CD4-positive, alpha-beta T cell treated with Interleukin-6 at 100 ng/mL for 8 hours (primary cell): ENCODE results near the gene WFIKKN2.
"Not testable (repeated sequence)": the region's sequence is repeated elsewhere in the genome, so short reads cannot be mapped to it uniquely, and the experiment has no call there.

Source experiments
- DNase-seq: peaks from one replicate; pipeline ENCODE4 v3.0.0-alpha.2; 2020; ENCODE audit warnings: mixed read lengths, low spot score

The WFIKKN2 gene

DNA sequence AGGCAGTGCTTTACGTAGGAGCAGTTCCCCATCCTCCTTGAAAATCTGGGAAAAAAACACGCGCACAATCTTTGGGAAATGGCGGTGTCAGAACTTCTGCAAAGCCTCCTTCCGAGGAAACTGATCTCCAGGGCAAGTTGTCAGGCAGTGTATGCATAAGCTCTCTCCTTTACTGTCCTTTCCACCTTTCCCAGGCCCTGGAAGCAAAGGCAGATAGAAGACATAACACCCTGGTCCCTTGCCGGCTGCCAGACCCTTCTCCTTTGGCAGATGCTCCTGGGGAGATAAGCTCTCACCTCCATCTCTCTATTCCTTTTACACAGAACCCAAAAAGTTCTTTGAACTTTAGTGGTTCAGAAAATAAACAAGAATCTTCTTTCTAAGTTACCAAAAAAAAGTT, 18.4 kb downstream of the WFIKKN2 start:
- DNase-seq, result no peak

- no peak for DNase-seq
Observed at GRCh38 chr17:50855708-50856330, 20.4 kb downstream of the WFIKKN2 start.

GRCh38 chr17:50856431-50856830, 21.0 kb downstream of the WFIKKN2 start:
- DNase-seq, result no peak

DNA sequence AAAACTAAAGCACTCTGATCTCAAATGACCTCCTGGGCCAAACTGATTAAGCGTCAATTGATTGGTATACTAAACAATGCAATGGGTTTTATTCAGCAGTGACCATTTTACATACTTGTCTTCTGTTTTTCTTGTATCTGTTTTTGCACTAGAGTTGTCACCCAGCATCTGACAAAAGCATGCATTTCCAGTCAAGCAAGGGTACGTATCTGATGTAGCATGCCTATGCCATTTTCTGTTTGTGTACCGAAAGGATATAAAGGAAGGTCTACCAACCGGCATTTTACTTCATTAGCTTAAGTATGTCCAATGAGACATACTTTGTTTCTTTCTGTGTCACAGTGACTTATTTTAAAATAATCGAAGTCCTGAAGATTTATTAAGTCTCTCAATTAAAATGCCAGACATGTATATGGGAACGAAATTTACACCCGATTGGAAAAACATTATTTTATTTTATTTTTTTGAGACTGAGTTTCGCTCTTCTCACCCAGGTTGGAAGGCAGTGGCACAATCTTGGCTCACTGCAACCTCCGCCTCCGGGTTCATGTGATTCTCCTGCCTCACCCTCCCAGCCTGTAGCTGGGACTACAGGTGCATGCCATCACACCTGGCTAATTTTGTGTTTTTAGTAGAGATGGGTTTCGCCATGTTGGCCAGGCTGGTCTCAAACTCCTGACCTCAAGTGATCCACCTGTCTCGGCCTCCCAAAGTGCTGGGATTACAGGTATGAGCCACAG, 23.3 kb downstream of the WFIKKN2 start:
- no peak for DNase-seq

DNA sequence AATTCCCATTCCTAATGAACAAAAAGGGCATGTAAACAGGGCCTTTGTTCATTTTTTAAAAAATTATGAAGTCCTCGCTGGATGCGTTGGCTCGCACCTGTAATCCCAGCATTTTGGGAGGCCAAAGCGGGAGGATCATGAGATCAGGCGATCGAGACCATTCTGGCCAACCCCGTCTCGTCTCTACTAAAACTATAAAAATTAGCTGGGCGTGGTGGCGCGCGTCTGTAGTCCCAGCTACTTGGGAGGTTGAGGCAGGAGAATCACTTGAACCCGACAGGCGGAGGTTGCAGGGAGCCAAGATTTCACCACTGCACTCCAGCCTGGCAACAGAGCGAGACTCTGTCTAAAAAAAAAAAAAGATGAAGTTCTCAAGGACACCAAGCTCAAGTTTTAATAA, 24.3 kb downstream of the WFIKKN2 start:
- not testable (repeated sequence) for DNase-seq

DNA sequence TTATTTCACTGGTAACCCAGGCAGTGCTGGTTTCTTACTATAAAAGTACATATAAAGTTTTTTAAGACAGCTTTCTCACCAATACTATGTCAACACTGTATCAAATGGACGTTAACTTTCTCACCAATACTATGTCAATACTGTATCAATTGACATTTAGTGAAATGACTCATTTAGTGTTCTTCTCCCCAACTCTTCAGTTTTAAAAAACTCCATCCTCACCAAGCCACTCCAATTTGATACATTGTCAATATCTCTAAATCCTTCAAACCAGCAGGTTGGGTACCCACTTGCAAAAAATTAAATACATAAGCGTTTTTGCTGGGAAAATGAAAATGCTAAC, 25.9 kb downstream of the WFIKKN2 start:
- DNase-seq, result no peak

DNA sequence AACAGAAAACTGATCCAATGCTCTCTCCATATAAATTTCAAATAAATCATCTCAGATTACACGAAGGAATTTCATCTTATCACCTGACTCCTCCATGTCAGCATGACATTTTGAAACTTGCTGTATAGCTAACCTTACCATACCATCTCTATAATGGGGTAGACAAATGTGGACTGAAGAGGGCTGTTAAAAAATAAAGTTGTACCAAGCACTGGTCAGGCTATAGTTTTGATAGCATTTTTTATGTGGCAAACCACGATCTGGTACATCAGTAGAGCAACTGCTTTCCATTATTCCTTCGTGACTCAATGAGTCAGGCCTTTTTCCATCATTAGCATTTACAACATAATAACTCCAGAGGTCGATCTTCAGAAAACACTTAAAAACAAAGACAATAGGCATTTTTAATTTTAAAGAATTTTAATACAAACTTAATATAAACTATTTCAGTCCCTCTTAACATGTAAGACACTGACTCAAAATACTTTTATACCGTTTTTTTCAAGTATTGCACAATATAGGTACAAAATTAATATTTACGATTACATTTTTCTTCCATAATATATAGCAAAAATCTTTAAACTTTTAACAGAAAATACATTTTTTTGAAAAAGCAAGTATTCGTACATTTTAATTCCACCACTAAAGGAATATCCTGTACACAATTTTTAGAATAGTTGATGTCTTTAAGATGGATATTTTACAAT, 26.6 kb downstream of the WFIKKN2 start:
- no peak for DNase-seq

- DNase-seq, result peak; percentile 25
Observed at GRCh38 chr17:50863221-50863843, 27.9 kb downstream of the WFIKKN2 start.

DNA sequence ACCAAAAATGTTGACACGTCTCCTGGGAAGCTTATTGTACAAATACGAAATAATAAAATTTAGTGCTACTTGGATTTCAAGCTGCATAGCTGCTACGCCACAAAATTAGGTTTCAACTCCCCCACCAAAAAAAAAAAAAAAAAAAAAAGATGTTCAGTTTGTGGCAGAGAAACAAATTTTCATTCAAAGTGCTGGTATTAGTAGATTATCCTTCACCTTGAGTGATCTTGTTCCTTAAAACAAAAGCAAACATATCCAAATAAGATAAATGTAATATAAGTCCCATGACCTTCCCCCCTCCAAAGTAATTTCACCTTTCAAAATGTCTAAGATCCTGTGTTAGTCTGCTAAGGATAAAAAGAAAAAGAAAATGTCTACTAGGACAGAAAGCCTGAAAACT, 28.5 kb downstream of the WFIKKN2 start:
- DNase-seq, result no peak

- DNase-seq, result peak; percentile 38
Observed at GRCh38 chr17:50864747-50865059, 29.3 kb downstream of the WFIKKN2 start.

DNA sequence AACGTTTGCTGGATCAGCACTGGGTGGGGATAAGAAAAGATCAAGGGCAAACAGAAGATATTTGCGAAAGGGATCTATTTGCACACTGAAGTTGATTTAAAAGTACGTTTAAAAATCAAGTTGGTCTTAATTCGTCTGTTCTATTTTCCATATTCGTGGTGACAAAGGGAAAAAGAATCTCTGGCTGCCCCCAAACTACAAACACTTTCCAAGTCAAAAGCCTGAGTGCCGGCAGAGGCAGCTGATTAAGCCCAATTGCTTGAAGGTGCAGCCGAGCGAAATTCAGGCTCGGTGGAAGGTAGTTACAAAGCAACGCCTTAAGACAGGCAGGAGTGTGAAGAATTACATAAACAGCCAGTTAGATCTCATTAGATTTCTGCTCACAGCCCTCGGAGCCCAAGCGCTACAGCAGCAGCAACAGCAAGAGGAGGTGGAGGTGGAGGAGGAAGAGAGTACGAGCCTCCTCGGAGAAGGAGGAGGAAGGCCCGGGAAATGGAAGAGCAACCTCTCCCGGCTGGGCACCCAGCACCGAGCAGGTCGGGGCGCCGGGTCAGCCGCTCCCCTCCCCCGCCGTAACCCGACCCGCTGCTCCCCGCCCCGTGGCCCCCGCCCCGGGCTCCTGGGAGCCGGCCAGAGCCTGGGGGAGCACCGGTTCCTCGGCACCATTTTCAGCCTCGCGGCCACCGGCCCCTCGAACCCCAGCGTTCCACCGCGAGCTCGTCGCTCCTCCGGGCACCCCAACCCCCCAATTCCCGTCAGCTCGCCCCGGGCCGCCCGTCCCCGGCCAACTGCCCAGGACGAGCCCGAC, 29.9 kb downstream of the WFIKKN2 start:
- DNase-seq, result peak; percentile 46

GRCh38 chr17:50865868-50866260, 30.5 kb downstream of the WFIKKN2 start:
- DNase-seq, result no peak

DNA sequence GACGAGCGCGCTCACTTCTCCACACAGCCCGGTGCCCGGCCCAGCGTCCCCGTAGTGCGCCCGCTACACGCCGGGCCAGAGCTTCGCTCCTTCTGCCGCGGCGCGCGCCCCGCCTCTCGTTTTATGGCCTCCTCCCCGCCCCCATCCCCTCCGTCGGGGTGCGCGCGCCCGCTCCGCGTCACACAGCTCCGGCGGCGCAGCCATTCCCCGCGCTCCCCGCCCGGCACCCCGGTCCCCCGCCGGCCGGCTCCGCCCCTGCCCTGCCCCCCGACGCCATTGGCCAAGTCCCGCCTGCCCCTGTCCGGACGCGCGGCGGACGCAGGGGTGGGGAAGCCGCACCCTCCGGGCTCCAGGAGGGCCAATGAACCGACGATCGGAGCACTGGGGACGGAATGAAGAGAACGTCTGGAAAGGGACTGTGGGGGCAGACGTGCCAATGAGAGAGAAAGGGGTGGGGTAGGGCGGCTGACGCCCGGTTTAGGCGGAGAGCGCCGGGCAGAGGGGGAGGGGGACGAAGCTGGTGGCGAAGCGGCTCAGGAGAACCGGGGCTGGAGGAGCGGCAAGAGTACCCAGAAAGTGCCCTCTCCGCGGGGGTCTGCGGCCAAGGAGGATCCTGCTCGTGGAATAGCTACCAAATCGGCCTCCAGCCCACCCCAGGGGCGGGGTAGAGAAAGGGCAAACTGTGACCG, 31.0 kb downstream of the WFIKKN2 start, which contains the start of gene TOB1:
Gene TOB1 (minus strand): TSS at position 94 of the 689 bp plus-strand sequence. CDS start 2,337 bp downstream, outside the sequence.
- DNase-seq, result peak; percentile 96

DNA sequence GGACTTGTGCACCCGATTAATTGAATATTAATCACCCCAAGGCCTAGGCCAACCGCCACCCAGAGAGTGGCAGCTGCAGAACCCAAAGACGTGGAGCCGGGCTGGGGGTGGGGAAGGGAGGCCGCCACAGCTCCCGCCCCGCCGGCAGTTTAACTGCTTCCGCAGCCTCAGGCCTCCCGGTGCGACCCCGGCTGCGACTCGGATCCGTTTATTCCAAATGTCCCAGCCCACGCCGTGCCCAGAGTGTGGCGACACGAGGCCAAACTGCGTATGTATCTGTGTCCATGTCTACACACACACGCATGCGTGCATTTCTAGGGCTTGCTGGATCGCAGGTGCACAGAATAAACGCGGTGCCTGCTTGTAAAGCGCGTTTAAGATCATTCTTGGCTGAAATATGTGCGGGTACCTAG, 31.6 kb downstream of the WFIKKN2 start:
- DNase-seq, result no peak

- DNase-seq, result peak; percentile 87
Observed at GRCh38 chr17:50867363-50868139, 32.2 kb downstream of the WFIKKN2 start.

- no peak for DNase-seq
Observed at GRCh38 chr17:50868140-50868438, 32.7 kb downstream of the WFIKKN2 start.

DNA sequence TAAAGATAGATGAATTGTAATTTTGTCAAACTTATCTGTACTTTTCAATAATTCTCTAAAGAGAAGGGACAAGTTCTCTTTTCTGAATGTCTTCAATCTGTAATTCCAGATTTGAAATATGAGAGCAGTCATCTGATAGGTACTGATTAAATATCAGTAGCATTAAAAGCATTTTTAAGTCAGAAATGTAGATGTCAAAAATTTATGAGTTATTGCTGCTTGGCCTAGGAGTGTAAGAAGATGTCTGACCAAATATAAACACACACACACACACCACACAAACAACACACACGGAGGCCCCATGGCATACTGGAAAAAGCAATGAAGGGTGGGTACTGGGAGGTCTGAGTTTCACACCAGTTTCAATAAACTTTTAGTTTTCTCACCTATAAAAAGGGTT, 33.2 kb downstream of the WFIKKN2 start:
- no peak for DNase-seq

DNA sequence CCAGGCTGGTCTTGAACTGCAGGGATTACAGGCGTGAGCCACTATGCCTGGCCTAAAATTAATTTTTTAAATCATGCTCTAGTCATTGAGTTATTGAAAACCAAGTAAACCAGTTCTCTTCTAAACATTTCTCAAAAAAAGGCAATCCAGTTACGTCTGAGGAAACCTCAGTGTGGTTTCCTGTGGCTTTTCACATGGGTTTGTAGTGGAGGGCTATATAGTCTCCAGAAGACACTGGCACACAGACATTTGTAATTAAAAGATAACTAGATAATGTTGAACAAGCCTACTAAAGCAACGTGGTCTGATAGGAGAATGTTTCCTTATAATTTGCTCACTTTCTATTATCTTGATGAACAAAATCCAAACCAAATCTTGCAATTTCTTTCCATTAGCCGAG, 36.0 kb downstream of the WFIKKN2 start:
- DNase-seq, result peak; percentile 68

DNA sequence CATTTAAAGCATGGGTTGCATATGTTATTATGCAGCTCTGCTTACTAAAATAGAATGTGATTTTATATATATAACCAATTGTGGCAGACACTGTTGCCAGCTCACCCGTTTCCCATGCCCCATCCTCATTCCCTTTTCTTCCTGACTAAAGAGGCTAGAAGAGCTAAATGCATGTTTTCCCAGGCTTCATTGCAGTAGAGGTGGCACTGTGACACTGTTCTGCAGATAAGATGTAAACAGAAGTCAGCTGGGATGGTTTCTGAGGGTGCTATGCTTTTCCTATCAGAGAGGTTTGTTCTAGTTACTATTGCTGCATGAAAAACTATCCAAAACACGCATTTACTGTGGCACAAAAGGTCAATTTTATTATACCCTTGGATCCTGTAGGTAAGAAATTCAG, 36.5 kb downstream of the WFIKKN2 start:
- DNase-seq, result no peak

DNA sequence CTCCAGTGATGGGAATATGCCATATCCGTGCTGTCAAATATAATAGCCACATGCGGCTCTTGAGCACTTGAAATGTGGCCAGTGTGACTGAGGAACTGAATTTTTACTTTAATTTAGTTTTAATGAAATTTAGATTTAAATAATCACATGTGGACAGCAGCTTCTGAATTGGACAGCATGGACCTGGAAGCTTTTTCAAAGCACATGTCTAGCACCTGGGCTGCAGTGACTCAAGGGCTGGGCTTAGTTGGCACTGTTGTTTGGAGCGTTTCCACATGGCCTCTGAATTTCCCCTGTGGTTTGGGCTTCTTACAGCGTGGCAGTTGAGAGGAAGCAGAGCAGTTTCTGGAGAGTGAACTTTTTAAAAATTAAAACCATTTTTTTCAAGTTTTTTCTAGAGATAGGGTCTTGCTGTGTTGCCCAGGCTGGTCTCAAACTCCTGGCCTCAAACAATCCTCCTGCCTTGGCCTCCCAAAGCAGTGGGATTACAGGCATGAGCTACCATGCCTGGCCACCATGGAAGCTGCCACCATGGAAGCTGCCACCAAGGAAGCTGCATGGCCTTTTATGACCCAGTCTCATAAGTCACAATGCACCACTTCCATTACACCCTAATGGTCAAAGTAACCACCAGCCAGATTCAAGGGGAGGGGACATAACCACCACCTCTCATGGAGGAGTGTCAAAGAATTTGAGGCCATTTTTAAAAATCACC, 37.5 kb downstream of the WFIKKN2 start:
- DNase-seq, result peak; percentile 68
